ENCODE measurements around the gene PTGFRN. TPM values are rescaled to one million over a fixed set of nuclear protein-coding genes. Genes with fewer than 3 reads are reported as not detected.

The PTGFRN gene
- total RNA-seq, 2 donors from 2014 or later: 2.2 to 6.4 TPM

GRCh38 chr1:116947092-116947860, 37.6 kb downstream of the PTGFRN start:
- H3K9me3 Mint-ChIP-seq: no peaks in the 10 kb centered on the region
- H3K36me3 Mint-ChIP-seq: no peaks in the 10 kb centered on the region
- no peak overlapping the region for H3K27ac Mint-ChIP-seq
- no peaks in the 10 kb centered on the region for H3K27me3 Mint-ChIP-seq
- DNase-seq (ENCODE audit: low spot score) (no peak), ATAC-seq (no peak)
- no peak overlapping the region for H3K4me3 Mint-ChIP-seq
- no peaks in the 10 kb centered on the region for H3K4me1 Mint-ChIP-seq (ENCODE audit: low read depth in 2 of 2)

- Mint-ChIP-seq H3K4me1 (ENCODE audit: low read depth in 2 of 2) (no peaks in the 10 kb centered on the region), H3K27me3 (no peaks in the 10 kb centered on the region), H3K4me3 (no peak overlapping the region), H3K36me3 (no peaks in the 10 kb centered on the region), H3K27ac (no peak overlapping the region), H3K9me3 (no peaks in the 10 kb centered on the region)
- no peak for ATAC-seq
- DNase-seq (ENCODE audit: low spot score): no peak
Measured at GRCh38 chr1:116948046-116948445, 38.3 kb downstream of the PTGFRN start.

- DNase-seq (ENCODE audit: low spot score) (no peak), ATAC-seq (no peak)
- Mint-ChIP-seq H3K27me3 (no peaks in the 10 kb centered on the region), H3K4me3 (no peak overlapping the region), H3K9me3 (no peaks in the 10 kb centered on the region), H3K27ac (no peak overlapping the region), H3K4me1 (ENCODE audit: low read depth in 2 of 2) (no peaks in the 10 kb centered on the region), H3K36me3 (no peaks in the 10 kb centered on the region)
Measured at GRCh38 chr1:116948642-116949041, 38.9 kb downstream of the PTGFRN start.

GRCh38 chr1:116949213-116949985, 39.7 kb downstream of the PTGFRN start:
- Mint-ChIP-seq H3K36me3 (no peaks in the 10 kb centered on the region), H3K4me1 (ENCODE audit: low read depth in 2 of 2) (no peaks in the 10 kb centered on the region), H3K9me3 (no peaks in the 10 kb centered on the region), H3K27ac (no peak overlapping the region), H3K4me3 (no peak overlapping the region), H3K27me3 (no peaks in the 10 kb centered on the region)
- ATAC-seq: peak in 1 of 2 donors; percentile 36
- DNase-seq (ENCODE audit: low spot score): no peak

- Mint-ChIP-seq H3K4me3 (no peak overlapping the region), H3K9me3 (no peaks in the 10 kb centered on the region), H3K4me1 (ENCODE audit: low read depth in 2 of 2) (no peaks in the 10 kb centered on the region), H3K36me3 (no peaks in the 10 kb centered on the region), H3K27me3 (no peaks in the 10 kb centered on the region), H3K27ac (no peak overlapping the region)
- no peak for DNase-seq (ENCODE audit: low spot score)
- ATAC-seq: no peak
Measured at GRCh38 chr1:116950517-116951199, 40.9 kb downstream of the PTGFRN start.

GRCh38 chr1:116951200-116951935, 41.7 kb downstream of the PTGFRN start:
- no peak overlapping the region for H3K27ac Mint-ChIP-seq
- H3K36me3 Mint-ChIP-seq: no peaks in the 10 kb centered on the region
- no peaks in the 10 kb centered on the region for H3K27me3 Mint-ChIP-seq
- H3K4me1 Mint-ChIP-seq (ENCODE audit: low read depth in 2 of 2): no peaks in the 10 kb centered on the region
- ATAC-seq: no peak
- H3K9me3 Mint-ChIP-seq: no peaks in the 10 kb centered on the region
- no peak overlapping the region for H3K4me3 Mint-ChIP-seq
- no peak for DNase-seq (ENCODE audit: low spot score)

GRCh38 chr1:116952738-116953275, 43.1 kb downstream of the PTGFRN start:
- Mint-ChIP-seq H3K27ac (no peak overlapping the region), H3K9me3 (no peaks in the 10 kb centered on the region), H3K4me3 (no peak overlapping the region), H3K27me3 (no peaks in the 10 kb centered on the region), H3K4me1 (ENCODE audit: low read depth in 2 of 2) (no peaks in the 10 kb centered on the region), H3K36me3 (no peaks in the 10 kb centered on the region)
- ATAC-seq (no peak), DNase-seq (ENCODE audit: low spot score) (no peak)

- ATAC-seq: no peak
- Mint-ChIP-seq H3K9me3 (no peaks in the 10 kb centered on the region), H3K4me1 (ENCODE audit: low read depth in 2 of 2) (no peaks in the 10 kb centered on the region), H3K27ac (no peak overlapping the region), H3K27me3 (no peaks in the 10 kb centered on the region), H3K4me3 (no peak overlapping the region), H3K36me3 (no peaks in the 10 kb centered on the region)
- DNase-seq (ENCODE audit: low spot score): no peak
Measured at GRCh38 chr1:116954440-116954839, 44.7 kb downstream of the PTGFRN start.

- Mint-ChIP-seq H3K27ac (no peak overlapping the region), H3K9me3 (no peaks in the 10 kb centered on the region), H3K4me1 (ENCODE audit: low read depth in 2 of 2) (no peaks in the 10 kb centered on the region), H3K36me3 (no peaks in the 10 kb centered on the region), H3K4me3 (no peak overlapping the region), H3K27me3 (no peaks in the 10 kb centered on the region)
- no peak for DNase-seq (ENCODE audit: low spot score)
- ATAC-seq: no peak
Measured at GRCh38 chr1:116956378-116956777, 46.7 kb downstream of the PTGFRN start.

GRCh38 chr1:116957646-116958045, 47.9 kb downstream of the PTGFRN start:
- Mint-ChIP-seq H3K9me3 (no peaks in the 10 kb centered on the region), H3K4me3 (no peak overlapping the region), H3K36me3 (no peaks in the 10 kb centered on the region), H3K4me1 (ENCODE audit: low read depth in 2 of 2) (no peaks in the 10 kb centered on the region), H3K27ac (no peak overlapping the region), H3K27me3 (no peaks in the 10 kb centered on the region)
- DNase-seq (ENCODE audit: low spot score) (no peak), ATAC-seq (no peak)

- Mint-ChIP-seq H3K27ac (no peak overlapping the region), H3K4me1 (ENCODE audit: low read depth in 2 of 2) (no peaks in the 10 kb centered on the region), H3K36me3 (no peaks in the 10 kb centered on the region), H3K9me3 (no peaks in the 10 kb centered on the region), H3K4me3 (no peak overlapping the region), H3K27me3 (no peaks in the 10 kb centered on the region)
- no peak for ATAC-seq
- DNase-seq (ENCODE audit: low spot score): no peak
Measured at GRCh38 chr1:116958110-116958509, 48.4 kb downstream of the PTGFRN start.

- Mint-ChIP-seq H3K36me3 (no peaks in the 10 kb centered on the region), H3K4me3 (no peak overlapping the region), H3K9me3 (no peaks in the 10 kb centered on the region), H3K4me1 (ENCODE audit: low read depth in 2 of 2) (no peaks in the 10 kb centered on the region), H3K27me3 (no peaks in the 10 kb centered on the region), H3K27ac (no peak overlapping the region)
- ATAC-seq (no peak), DNase-seq (ENCODE audit: low spot score) (no peak)
Measured at GRCh38 chr1:116958977-116959376, 49.3 kb downstream of the PTGFRN start.

GRCh38 chr1:116961606-116962005, 51.9 kb downstream of the PTGFRN start:
- no peaks in the 10 kb centered on the region for H3K9me3 Mint-ChIP-seq
- peaks cover 0 to 5% of the 10 kb centered on the region in 2 donors for H3K27me3 Mint-ChIP-seq
- no peaks in the 10 kb centered on the region for H3K4me1 Mint-ChIP-seq (ENCODE audit: low read depth in 2 of 2)
- no peak overlapping the region for H3K27ac Mint-ChIP-seq
- no peak overlapping the region for H3K4me3 Mint-ChIP-seq
- no peaks in the 10 kb centered on the region for H3K36me3 Mint-ChIP-seq
- no peak for ATAC-seq
- DNase-seq (ENCODE audit: low spot score): no peak
